HAP-1 (cell line): ENCODE results near the gene CACNA1D.

ENCODE experiments used
- DNase-seq, 2 experiments: peaks; one replicate each; pipeline ENCODE4 v3.0.0-alpha.2; 2016 to 2020; ENCODE audit warnings: low spot score in 2 of 2
- H3K27me3 ChIP-seq: fragments of 250-450 bp; sonication (Bioruptor Pico); 2 replicates; pipeline ENCODE4 v1.5.1; 2020; ENCODE audit warnings: low read depth, mild to moderate bottlenecking, moderate library complexity
- H3K36me3 ChIP-seq: fragments of 250-450 bp; sonication (Bioruptor Pico); replicated peaks from 2 replicates; pipeline ENCODE4 v1.5.1; 2020; ENCODE audit warnings: mild to moderate bottlenecking
- H3K4me1 ChIP-seq: fragments of 250-450 bp; sonication (Bioruptor Pico); 2 replicates; pipeline ENCODE4 v1.5.1; 2020; ENCODE audit warnings: mild to moderate bottlenecking
- H3K4me3 ChIP-seq: fragments of 250-450 bp; sonication (Bioruptor Pico); 2 replicates; pipeline ENCODE4 v1.5.1; 2020; ENCODE audit warnings: mild to moderate bottlenecking, moderate library complexity
- H3K9me3 ChIP-seq: fragments of 250-450 bp; sonication (Bioruptor Pico); 2 replicates; pipeline ENCODE4 v1.5.1; 2020; ENCODE audit warnings: mild to moderate bottlenecking, moderate library complexity
- in situ Hi-C: fragments of 300-500 bp; cut with MboI; formaldehyde crosslinking; loops from 3 replicates; pipeline ENCODE4 v1.14.3; 2020; ENCODE audit warnings: low sequenced_read_pairs, inconsistent platforms, mixed read lengths

The CACNA1D gene

GRCh38 chr3:53485675-53486403, 8.6 kb upstream of the CACNA1D start:
- H3K27me3 ChIP-seq = no peaks in the 10 kb centered on the region
- no peak for DNase-seq
- H3K4me3 ChIP-seq = no peak overlapping the region
- H3K4me1 ChIP-seq = peaks cover 16% of the 10 kb centered on the region
- H3K9me3 ChIP-seq = no peaks in the 10 kb centered on the region
- in situ Hi-C loops = no loop called here
- H3K36me3 ChIP-seq = no peaks in the 10 kb centered on the region

DNA sequence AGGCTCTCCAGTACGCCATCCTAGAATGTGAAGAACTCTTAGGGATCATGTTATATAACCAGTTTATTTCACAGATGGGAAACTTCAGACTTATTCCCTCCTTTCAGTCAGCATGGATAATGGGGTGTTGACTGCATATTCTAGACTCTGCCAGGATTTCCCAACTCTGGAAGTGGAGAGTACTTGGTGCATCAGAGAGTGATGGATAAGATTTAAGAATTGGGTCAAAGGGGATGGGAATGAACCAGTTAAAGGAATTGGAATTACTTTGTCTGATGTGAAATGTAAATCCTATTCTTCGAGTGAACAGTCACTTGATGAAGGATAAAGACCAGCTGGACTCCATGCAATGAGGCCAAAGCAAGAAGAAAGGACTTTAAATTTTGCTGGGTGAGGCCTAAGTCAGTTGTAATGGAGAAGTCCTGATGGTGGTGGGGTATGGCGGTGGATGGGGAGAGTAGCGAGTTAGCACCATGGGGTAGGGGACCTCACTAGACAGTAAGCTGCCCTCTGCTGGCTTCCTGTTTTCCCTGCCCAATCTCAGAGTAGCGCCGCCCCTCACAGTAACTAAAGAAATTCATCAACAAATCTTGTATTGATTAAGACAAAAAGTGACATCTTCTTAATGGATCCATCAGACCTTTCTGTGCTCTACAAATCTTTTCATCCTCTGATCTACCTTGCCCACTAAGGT, 7.3 kb upstream of the CACNA1D start:
- H3K9me3 ChIP-seq = no peaks in the 10 kb centered on the region
- in situ Hi-C loops = no loop called here

DNA sequence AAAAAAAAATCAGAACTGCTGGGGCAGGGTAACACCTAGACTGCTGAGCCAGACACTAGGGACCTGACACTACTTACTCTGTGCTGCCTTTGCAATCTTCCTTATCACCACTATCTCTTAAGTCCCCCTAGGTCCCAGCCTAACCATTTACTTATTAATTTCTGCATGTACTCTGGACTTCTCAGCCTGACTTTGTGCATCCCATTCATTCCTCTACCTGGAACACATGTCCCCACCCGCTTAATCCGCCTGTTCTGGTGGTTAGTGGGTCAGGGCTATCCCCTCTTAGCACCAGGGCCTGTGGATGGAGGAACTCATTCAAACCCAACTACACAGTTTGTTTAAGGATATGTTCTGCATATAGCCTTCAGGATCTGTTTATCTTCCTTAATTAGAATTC, 5.0 kb upstream of the CACNA1D start:
- no peaks in the 10 kb centered on the region; the same call in 1 of the 2 replicates for H3K27me3 ChIP-seq
- DNase-seq = no peak
- peaks cover 5% of the 10 kb centered on the region for H3K4me1 ChIP-seq
- H3K9me3 ChIP-seq = no peaks in the 10 kb centered on the region
- no peaks in the 10 kb centered on the region for H3K36me3 ChIP-seq
- in situ Hi-C loops = no loop called here
- H3K4me3 ChIP-seq = no peak overlapping the region

More for the DNA sequence above, 7.3 kb upstream of the CACNA1D start:
- H3K36me3 ChIP-seq = no peaks in the 10 kb centered on the region
- no peak for DNase-seq
- H3K27me3 ChIP-seq = no peaks in the 10 kb centered on the region; the same call in 1 of the 2 replicates
- no peak overlapping the region for H3K4me3 ChIP-seq
- H3K4me1 ChIP-seq = peaks cover 16% of the 10 kb centered on the region

DNA sequence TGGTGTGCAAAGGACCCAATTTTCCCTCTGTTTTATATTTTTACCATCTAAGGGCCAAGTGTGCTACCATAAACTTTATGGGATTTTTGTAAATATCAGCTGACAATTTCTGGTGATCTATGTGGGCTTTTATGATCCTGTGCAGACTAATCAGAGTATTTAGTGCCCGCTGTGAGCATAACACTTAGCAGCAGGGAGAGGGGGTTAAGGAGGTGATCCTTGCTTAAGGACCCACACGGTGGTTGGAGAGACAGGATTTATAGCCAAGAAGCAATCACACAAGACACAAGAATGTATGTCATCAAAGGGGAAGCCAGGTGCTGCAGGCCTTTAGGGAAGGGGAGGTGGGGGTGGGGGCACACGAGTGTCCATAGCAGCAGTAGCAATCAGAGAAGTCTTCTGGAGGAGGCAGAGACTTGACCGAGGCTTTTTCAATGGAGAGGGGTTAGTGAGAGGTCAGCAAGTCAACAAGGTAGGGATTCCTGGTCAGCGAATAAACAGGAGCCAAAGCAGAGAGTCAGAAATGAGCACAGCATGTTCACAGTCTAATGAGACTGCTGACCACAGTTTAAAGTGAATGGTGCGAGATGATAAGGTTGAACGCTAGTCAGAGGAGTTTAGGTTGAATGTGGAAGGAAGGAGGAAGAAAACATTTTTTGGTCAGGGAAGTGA, 4.5 kb upstream of the CACNA1D start:
- no peaks in the 10 kb centered on the region for H3K9me3 ChIP-seq
- no peaks in the 10 kb centered on the region for H3K36me3 ChIP-seq
- DNase-seq = no peak
- in situ Hi-C loops = no loop called here
- H3K27me3 ChIP-seq = no peaks in the 10 kb centered on the region; the same call in 1 of the 2 replicates
- H3K4me3 ChIP-seq = no peak overlapping the region
- no peaks in the 10 kb centered on the region; the same call in 1 of the 2 replicates for H3K4me1 ChIP-seq

DNA sequence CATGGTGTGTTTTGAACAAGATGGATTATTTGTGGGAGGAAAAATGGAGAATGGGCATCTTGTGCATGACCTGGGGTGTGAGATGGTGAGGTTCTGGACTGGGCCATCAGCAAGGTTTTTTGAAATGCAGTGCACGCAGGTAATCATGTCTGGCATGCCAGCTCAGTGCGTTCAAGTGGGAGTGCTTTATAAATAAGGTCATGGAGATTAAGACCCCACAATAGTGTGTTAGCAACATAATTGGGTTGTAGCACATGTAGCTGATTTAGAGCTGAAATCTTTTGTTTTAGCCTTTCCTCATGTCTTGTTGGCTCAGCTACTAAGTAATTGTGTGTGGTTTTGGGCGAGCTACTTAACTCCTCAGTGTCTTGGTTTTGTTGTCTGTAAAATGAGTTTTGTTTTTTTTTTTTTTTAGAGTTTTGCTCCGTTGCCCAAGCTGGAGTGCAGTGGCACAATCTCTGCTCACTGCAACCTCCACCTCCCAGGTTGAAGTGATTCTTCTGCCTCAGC, 3.9 kb upstream of the CACNA1D start:
- in situ Hi-C loops = no loop called here
- no peaks in the 10 kb centered on the region for H3K9me3 ChIP-seq
- no peak for DNase-seq
- H3K4me1 ChIP-seq = no peaks in the 10 kb centered on the region
- H3K36me3 ChIP-seq = no peaks in the 10 kb centered on the region
- no peaks in the 10 kb centered on the region; the same call in 1 of the 2 replicates for H3K27me3 ChIP-seq
- H3K4me3 ChIP-seq = no peak overlapping the region

GRCh38 chr3:53491276-53491675, 3.1 kb upstream of the CACNA1D start:
- no peaks in the 10 kb centered on the region for H3K4me1 ChIP-seq
- in situ Hi-C loops = no loop called here
- no peak overlapping the region for H3K4me3 ChIP-seq
- DNase-seq = no peak
- H3K9me3 ChIP-seq = no peaks in the 10 kb centered on the region
- no peaks in the 10 kb centered on the region for H3K36me3 ChIP-seq
- H3K27me3 ChIP-seq = no peaks in the 10 kb centered on the region; the same call in 1 of the 2 replicates

DNA sequence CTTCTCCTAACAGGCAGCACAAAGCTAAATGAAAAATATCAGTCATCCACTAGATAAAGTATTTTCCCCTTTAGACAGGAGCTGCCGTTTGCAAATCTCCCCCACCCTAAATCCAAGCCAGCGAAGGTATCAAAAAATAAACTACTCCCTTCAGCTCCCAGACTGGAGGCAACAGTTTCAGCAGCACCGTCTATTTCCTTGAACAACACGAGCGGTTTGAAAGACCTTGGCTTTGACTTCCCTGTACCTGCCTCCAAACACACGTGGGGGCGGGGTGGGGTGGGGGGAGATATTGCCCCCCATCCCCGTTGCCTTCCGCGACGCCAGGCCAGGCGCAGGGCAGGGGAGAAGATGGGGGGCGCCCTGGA, 832 bp upstream of the CACNA1D start:
- in situ Hi-C loops = no loop called here
- no peaks in the 10 kb centered on the region for H3K4me1 ChIP-seq
- H3K4me3 ChIP-seq = peak overlapping the region; percentile 40
- no peak for DNase-seq
- no peaks in the 10 kb centered on the region; the same call in 1 of the 2 replicates for H3K27me3 ChIP-seq
- no peaks in the 10 kb centered on the region for H3K9me3 ChIP-seq
- H3K36me3 ChIP-seq = no peaks in the 10 kb centered on the region

GRCh38 chr3:53495146-53495519, 722 bp downstream of the CACNA1D start:
- Histone ChIP-seq H3K27me3 (no peaks in the 10 kb centered on the region; the same call in 1 of the 2 replicates), H3K9me3 (no peaks in the 10 kb centered on the region), H3K36me3 (no peaks in the 10 kb centered on the region), H3K4me1 (no peaks in the 10 kb centered on the region), H3K4me3 (peak overlapping the region; percentile 23)
- no peak for DNase-seq
- in situ Hi-C loops = no loop called here

- in situ Hi-C loops = no loop called here
- no peaks in the 10 kb centered on the region for H3K4me1 ChIP-seq
- H3K27me3 ChIP-seq = no peaks in the 10 kb centered on the region; the same call in 1 of the 2 replicates
- H3K9me3 ChIP-seq = no peaks in the 10 kb centered on the region
- no peaks in the 10 kb centered on the region for H3K36me3 ChIP-seq
- H3K4me3 ChIP-seq = no peak overlapping the region
- no peak for DNase-seq
Measured at GRCh38 chr3:53495520-53496391, 1.3 kb downstream of the CACNA1D start.

DNA sequence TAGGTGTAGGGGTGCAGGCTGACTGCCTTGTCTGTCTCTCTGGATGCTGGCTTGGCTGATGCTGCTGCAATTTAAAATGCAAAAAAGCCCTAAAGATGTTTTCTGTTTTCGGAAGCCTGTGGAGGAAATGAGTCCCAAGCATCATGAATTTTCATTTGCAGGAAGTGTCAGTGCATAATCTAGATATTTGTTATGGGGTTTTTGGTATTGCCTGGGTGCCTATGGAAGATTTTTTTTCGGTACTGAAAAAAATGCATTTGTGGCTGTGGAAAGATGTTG, 1.9 kb downstream of the CACNA1D start:
- Histone ChIP-seq H3K9me3 (no peaks in the 10 kb centered on the region), H3K36me3 (no peaks in the 10 kb centered on the region), H3K27me3 (no peaks in the 10 kb centered on the region; the same call in 1 of the 2 replicates), H3K4me1 (no peaks in the 10 kb centered on the region), H3K4me3 (no peak overlapping the region)
- in situ Hi-C loops = no loop called here
- no peak for DNase-seq

GRCh38 chr3:53496984-53497383, 2.6 kb downstream of the CACNA1D start:
- Histone ChIP-seq H3K27me3 (no peaks in the 10 kb centered on the region; the same call in 1 of the 2 replicates), H3K36me3 (no peaks in the 10 kb centered on the region), H3K4me3 (no peak overlapping the region), H3K4me1 (no peaks in the 10 kb centered on the region), H3K9me3 (no peaks in the 10 kb centered on the region)
- in situ Hi-C loops = no loop called here
- DNase-seq = no peak

- no peak overlapping the region for H3K4me3 ChIP-seq
- H3K36me3 ChIP-seq = no peaks in the 10 kb centered on the region
- no peaks in the 10 kb centered on the region for H3K4me1 ChIP-seq
- no peak for DNase-seq
- H3K9me3 ChIP-seq = no peaks in the 10 kb centered on the region
- no peaks in the 10 kb centered on the region; the same call in 1 of the 2 replicates for H3K27me3 ChIP-seq
- in situ Hi-C loops = no loop called here
Measured at GRCh38 chr3:53498806-53499641, 4.6 kb downstream of the CACNA1D start.
